Measurements from ENCODE around the gene CMIP. TPM values are rescaled to one million over a fixed set of nuclear protein-coding genes. Genes with fewer than 3 reads are reported as not detected.
A peak's percentile ranks its signal among the peaks of the same experiment; 100 is the strongest.

The CMIP gene
- polyA plus RNA-seq, 3 donors: 0.85 to 61.9 (median 0.93) TPM

DNA sequence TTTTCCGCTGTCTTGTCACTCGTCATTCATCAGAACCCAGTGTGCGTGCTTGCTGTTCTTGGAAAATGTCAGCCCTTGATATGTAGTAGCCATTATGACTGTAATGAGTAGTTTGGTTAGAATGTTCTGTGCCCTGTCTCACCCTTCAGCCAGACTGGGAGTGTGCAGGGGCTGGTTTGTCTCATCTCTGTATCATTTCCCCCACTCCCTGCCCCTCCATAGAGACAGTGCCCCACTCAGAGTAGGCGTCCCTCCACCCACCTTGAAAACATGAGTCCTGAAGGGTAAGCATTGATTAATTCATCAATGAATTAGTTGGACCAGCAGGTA, 197.5 kb downstream of the CMIP start:
- peak overlapping the region in 1 of 2 donors; percentile 1 for H3K27ac ChIP-seq (ENCODE audit: low read depth in 1 of 2, low read length in 2 of 2)
- H4K20me1 ChIP-seq (ENCODE audit: insufficient read depth, low read length): peaks cover 99% of the 10 kb centered on the region
- intact Hi-C loops (cut with micrococcal nuclease): no loop called here
- 100% methylated on average over 3 of the region's 4 CpGs for WGBS (ENCODE audit: insufficient coverage)
- Mint-ChIP-seq H3K4me1 (peaks cover 13% of the 10 kb centered on the region), H3K9me3 (peaks cover 0 to 2% (median 0%) of the 10 kb centered on the region in 7 donors), H3K4me3 (no peak overlapping the region), H3K27ac (peak overlapping the region in 1 of 7 donors; percentile 83), H3K27me3 (ENCODE audit: low read depth in 3 of 3) (peaks cover 0 to 3% (median 2%) of the 10 kb centered on the region in 3 donors), H3K36me3 (peaks cover 25 to 61% of the 10 kb centered on the region in 2 donors)
- H2AFZ ChIP-seq (ENCODE audit: insufficient read depth, low read depth, low read length, poor library complexity, severe bottlenecking): no peak overlapping the region
- TF ChIP-seq, protein P1, sequence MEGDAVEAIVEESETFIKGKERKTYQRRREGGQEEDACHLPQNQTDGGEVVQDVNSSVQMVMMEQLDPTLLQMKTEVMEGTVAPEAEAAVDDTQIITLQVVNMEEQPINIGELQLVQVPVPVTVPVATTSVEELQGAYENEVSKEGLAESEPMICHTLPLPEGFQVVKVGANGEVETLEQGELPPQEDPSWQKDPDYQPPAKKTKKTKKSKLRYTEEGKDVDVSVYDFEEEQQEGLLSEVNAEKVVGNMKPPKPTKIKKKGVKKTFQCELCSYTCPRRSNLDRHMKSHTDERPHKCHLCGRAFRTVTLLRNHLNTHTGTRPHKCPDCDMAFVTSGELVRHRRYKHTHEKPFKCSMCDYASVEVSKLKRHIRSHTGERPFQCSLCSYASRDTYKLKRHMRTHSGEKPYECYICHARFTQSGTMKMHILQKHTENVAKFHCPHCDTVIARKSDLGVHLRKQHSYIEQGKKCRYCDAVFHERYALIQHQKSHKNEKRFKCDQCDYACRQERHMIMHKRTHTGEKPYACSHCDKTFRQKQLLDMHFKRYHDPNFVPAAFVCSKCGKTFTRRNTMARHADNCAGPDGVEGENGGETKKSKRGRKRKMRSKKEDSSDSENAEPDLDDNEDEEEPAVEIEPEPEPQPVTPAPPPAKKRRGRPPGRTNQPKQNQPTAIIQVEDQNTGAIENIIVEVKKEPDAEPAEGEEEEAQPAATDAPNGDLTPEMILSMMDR (IDR thresholded peaks at IDR 0.05): no peak
- H3K9ac ChIP-seq (ENCODE audit: insufficient read depth, low read length, poor library complexity, severe bottlenecking): no peak overlapping the region
- H3K79me2 ChIP-seq (ENCODE audit: insufficient read depth, low read length): peaks cover 97% of the 10 kb centered on the region
- H3K4me2 ChIP-seq (replicated peaks; ENCODE audit: extremely low read depth, low read length, poor library complexity, severe bottlenecking): no peak overlapping the region
- H3K36me3 ChIP-seq (replicated peaks in 1 of 2; ENCODE audit: control insufficient read depth in 1 of 2, insufficient read depth in 2 of 2, low read length in 2 of 2): peaks cover 22 to 50% of the 10 kb centered on the region in 2 donors
- no peaks in the 10 kb centered on the region for H3K27me3 ChIP-seq (ENCODE audit: control insufficient read depth in 2 of 2, insufficient read depth in 2 of 2, low read length in 2 of 2)
- DNase-seq: no peak
- H3K4me3 ChIP-seq (replicated peaks in 1 of 3; ENCODE audit: low read depth in 2 of 3, low read length in 3 of 3): no peak overlapping the region
- H3K4me1 ChIP-seq (ENCODE audit: control insufficient read depth in 1 of 2, insufficient read depth in 2 of 2, low read length in 2 of 2): no peaks in the 10 kb centered on the region
- H3K9me3 ChIP-seq (replicated peaks in 1 of 2; ENCODE audit: control insufficient read depth in 1 of 2, insufficient read depth in 1 of 2, low read length in 2 of 2): no peaks in the 10 kb centered on the region

DNA sequence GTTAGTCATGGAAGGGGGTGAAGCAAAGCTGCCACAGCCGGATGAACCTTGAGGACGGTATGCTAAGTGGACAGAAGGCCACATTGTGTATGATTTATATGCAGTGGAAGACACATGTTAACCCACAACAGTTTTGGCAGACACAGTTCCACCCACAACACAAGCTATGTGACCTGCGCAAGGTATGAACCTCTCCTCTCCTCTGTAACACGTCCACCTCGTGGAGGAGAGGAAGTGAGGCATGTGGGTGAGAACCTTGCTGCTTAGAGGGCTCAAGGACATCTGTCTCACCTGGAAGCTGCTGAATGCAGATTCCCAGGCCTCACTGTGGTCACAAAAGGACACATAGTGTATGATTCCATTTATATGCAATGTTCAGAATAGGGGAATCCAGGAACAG, 198.3 kb downstream of the CMIP start:
- Histone ChIP-seq H4K20me1 (ENCODE audit: insufficient read depth, low read length) (peaks cover 99% of the 10 kb centered on the region), H3K9ac (ENCODE audit: insufficient read depth, low read length, poor library complexity, severe bottlenecking) (no peak overlapping the region), H3K4me2 (replicated peaks; ENCODE audit: extremely low read depth, low read length, poor library complexity, severe bottlenecking) (no peak overlapping the region), H3K27ac (ENCODE audit: low read depth in 1 of 2, low read length in 2 of 2) (no peak overlapping the region), H3K4me3 (replicated peaks in 1 of 3; ENCODE audit: low read depth in 2 of 3, low read length in 3 of 3) (no peak overlapping the region), H3K9me3 (replicated peaks in 1 of 2; ENCODE audit: control insufficient read depth in 1 of 2, insufficient read depth in 1 of 2, low read length in 2 of 2) (no peaks in the 10 kb centered on the region), H3K36me3 (replicated peaks in 1 of 2; ENCODE audit: control insufficient read depth in 1 of 2, insufficient read depth in 2 of 2, low read length in 2 of 2) (peaks cover 22 to 50% of the 10 kb centered on the region in 2 donors), H2AFZ (ENCODE audit: insufficient read depth, low read depth, low read length, poor library complexity, severe bottlenecking) (no peak overlapping the region), H3K27me3 (ENCODE audit: control insufficient read depth in 2 of 2, insufficient read depth in 2 of 2, low read length in 2 of 2) (no peaks in the 10 kb centered on the region), H3K4me1 (ENCODE audit: control insufficient read depth in 1 of 2, insufficient read depth in 2 of 2, low read length in 2 of 2) (no peaks in the 10 kb centered on the region), H3K79me2 (ENCODE audit: insufficient read depth, low read length) (peaks cover 94% of the 10 kb centered on the region)
- Mint-ChIP-seq H3K9me3 (peaks cover 0 to under 1% (median 0%) of the 10 kb centered on the region in 7 donors), H3K4me1 (peaks cover 14% of the 10 kb centered on the region), H3K36me3 (peaks cover 25 to 54% of the 10 kb centered on the region in 2 donors), H3K27ac (peak overlapping the region in 5 of 7 donors; percentile 19 to 83 (median 48)), H3K27me3 (ENCODE audit: low read depth in 3 of 3) (peaks cover 0 to 3% (median 2%) of the 10 kb centered on the region in 3 donors), H3K4me3 (no peak overlapping the region)
- no peak for DNase-seq
- 100% methylated on average over 1 of the region's 5 CpGs for WGBS (ENCODE audit: insufficient coverage)
- intact Hi-C loops (cut with micrococcal nuclease): no loop called here
- TF ChIP-seq, protein P1 (IDR thresholded peaks at IDR 0.05): no peak

Data from CD14-positive monocyte (primary cell).